HepG2 (cell line): Measurements from ENCODE around the gene PLEKHN1. TPM values are rescaled to one million over a fixed set of nuclear protein-coding genes. Genes with fewer than 3 reads are reported as not detected.

Source experiments
- ASH2L ChIP-seq: fragments of 300-600, 200-600 bp; sonication (generic); IDR thresholded peaks from 2 replicates; pipeline ENCODE4 v1.7.0; 2017; ENCODE audit warnings: low read depth, mild to moderate bottlenecking, moderate library complexity, mixed read lengths, low read length; ENCODE audit not compliant: insufficient read length
- BATF2 ChIP-seq: sonication (generic); formaldehyde crosslinking; IDR thresholded peaks from 2 replicates; pipeline ENCODE4 v1.8.0; 2022; ENCODE audit warnings: mild to moderate bottlenecking, missing genetic modification reagents, moderate library complexity
- CBX5 ChIP-seq: sonication (generic); formaldehyde crosslinking; IDR thresholded peaks from 2 replicates; pipeline ENCODE4 v1.4.0; 2020; ENCODE audit warnings: missing genetic modification reagents, borderline replicate concordance
- HMGXB4 ChIP-seq, 2 experiments: sonication (generic) in 1 of 2; formaldehyde crosslinking in 1 of 2; IDR thresholded peaks; 2 replicates each; pipeline versions ENCODE4 v1.4.0 to v1.6.1; 2018 to 2020; ENCODE audit warnings: missing genetic modification reagents in 2 of 2, borderline replicate concordance in 1 of 2, low read depth in 1 of 2, mild to moderate bottlenecking in 1 of 2, missing biosample characterization in 1 of 2
- JUND ChIP-seq: sonication (generic); formaldehyde crosslinking; IDR thresholded peaks from 2 replicates; pipeline ENCODE4 v1.8.0; 2022; ENCODE audit warnings: mild to moderate bottlenecking, missing genetic modification reagents
- NCOR1 ChIP-seq: fragments of 200-600 bp; sonication (generic); IDR thresholded peaks from 2 replicates; pipeline ENCODE4 v1.7.0; 2017; ENCODE audit warnings: antibody characterized with exemption, low read length, borderline replicate concordance
- NFATC3 ChIP-seq: sonication (generic); formaldehyde crosslinking; IDR thresholded peaks from 2 replicates; pipeline ENCODE4 v1.5.1; 2020; ENCODE audit warnings: mild to moderate bottlenecking, missing genetic modification reagents
- PITX1 ChIP-seq: sonication (generic); formaldehyde crosslinking; IDR thresholded peaks from 2 replicates; pipeline ENCODE4 v1.5.1; 2020; ENCODE audit warnings: mild to moderate bottlenecking, missing genetic modification reagents
- SP4 ChIP-seq: sonication (generic); formaldehyde crosslinking; IDR thresholded peaks from 2 replicates; pipeline ENCODE4 v1.8.1; 2023; ENCODE audit warnings: mild to moderate bottlenecking, missing genetic modification reagents
- TOE1 ChIP-seq: sonication (generic); formaldehyde crosslinking; IDR thresholded peaks from 2 replicates; pipeline ENCODE4 v1.4.0; 2020; ENCODE audit warnings: mild to moderate bottlenecking, missing genetic modification reagents
- ZBTB40 ChIP-seq, 2 experiments: fragments of 450-650 bp in 1 of 2; sonication (generic) in 1 of 2; formaldehyde crosslinking in 1 of 2; IDR thresholded peaks; 2 replicates each; pipeline versions ENCODE4 v1.6.1 to v1.8.0; 2016 to 2022; ENCODE audit warnings: antibody characterized with exemption in 1 of 2, mild to moderate bottlenecking in 1 of 2, missing genetic modification reagents in 1 of 2
- ZMYM3 ChIP-seq: sonication (generic); formaldehyde crosslinking; IDR thresholded peaks from 2 replicates; pipeline ENCODE4 v1.5.1; 2020; ENCODE audit warnings: mild to moderate bottlenecking, missing genetic modification reagents
- ZNF224 ChIP-seq: sonication (generic); formaldehyde crosslinking; IDR thresholded peaks from 2 replicates; pipeline ENCODE4 v1.5.0; 2020; ENCODE audit warnings: mild to moderate bottlenecking, missing genetic modification reagents
- ZNF33B ChIP-seq: sonication (generic); formaldehyde crosslinking; IDR thresholded peaks from 2 replicates; pipeline ENCODE4 v1.5.1; 2020; ENCODE audit warnings: mild to moderate bottlenecking, missing genetic modification reagents
- ZNF619 ChIP-seq: sonication (generic); formaldehyde crosslinking; IDR thresholded peaks from 2 replicates; pipeline ENCODE4 v1.4.0; 2020; ENCODE audit warnings: mild to moderate bottlenecking, missing genetic modification reagents
- ZNF691 ChIP-seq: sonication (generic); formaldehyde crosslinking; IDR thresholded peaks from 2 replicates; pipeline ENCODE4 v1.4.0; 2020; ENCODE audit warnings: missing genetic modification reagents, low read depth, mild to moderate bottlenecking, borderline replicate concordance
- polyA plus RNA-seq, 8 experiments: library from polyadenylated mRNA; depleted of rRNA in 3 of 8; stranded (reverse) in 7 of 8; unstranded in 1 of 8; fragments of >200 nt; fragmentation: Illumina TruSeq in 4 of 8; extraction: Trizol in 4 of 8; gene quantifications; 2 replicates each; pipeline versions ENCODE4 v1.2.1 to v1.2.3, GENCODE V29; 2011 to 2016; ENCODE audit warnings: low read depth in 4 of 8, missing spikeins in 1 of 8, mixed read lengths in 1 of 8; ENCODE audit not compliant: insufficient read depth in 1 of 8
- total RNA-seq, 5 experiments: library from RNA; depleted of rRNA; stranded (reverse); fragments of >200 nt; fragmentation: Illumina TruSeq; extraction: Trizol; gene quantifications; 2 replicates each; pipeline ENCODE4 v1.2.3, GENCODE V29; 2016; ENCODE audit warnings: low read depth in 1 of 5

PLEKHN1 gene
- total and polyA plus RNA-seq, 2 of the 13 experiments (the other 11 are each of a cell fraction or from before 2014, with no cell fraction given), result 0.42 to 0.58 TPM

- no peak for TF ChIP-seq ZBTB40 (IDR thresholded peaks at IDR 0.05)
- TF ChIP-seq ZBTB40 (CRISPR knock-in tag; IDR thresholded peaks at IDR 0.05), result 0 out of 2 replicates have a peak, but pooled peaks have one; percentile 20
- 0 out of 2 replicates have a peak, but pooled peaks have one; percentile 20 for TF ChIP-seq ZNF224 (CRISPR knock-in tag)
- 0 out of 2 replicates have a peak, but pooled peaks have one; percentile 26 for TF ChIP-seq SP4
- no peak for TF ChIP-seq CBX5 (CRISPR knock-in tag)
- no peak for TF ChIP-seq NFATC3 (CRISPR knock-in tag)
- no peak for TF ChIP-seq ZMYM3 (CRISPR knock-in tag)
- no peak for TF ChIP-seq NCOR1
- no peak for TF ChIP-seq JUND (CRISPR knock-in tag)
- no peak for TF ChIP-seq ZNF691 (CRISPR knock-in tag)
- no peak for TF ChIP-seq BATF2 (CRISPR knock-in tag)
- no peak for TF ChIP-seq ZNF33B (CRISPR knock-in tag)
- TF ChIP-seq TOE1 (CRISPR knock-in tag), result no peak
- no peak for TF ChIP-seq HMGXB4 (CRISPR knock-in tag; IDR thresholded peaks at IDR 0.05; ENCODE audit: borderline replicate concordance in 1 of 2, low read depth in 1 of 2)
- TF ChIP-seq PITX1 (CRISPR knock-in tag), result 0 out of 2 replicates have a peak, but pooled peaks have one; percentile 28
- no peak for TF ChIP-seq ASH2L
- TF ChIP-seq ZNF619 (CRISPR knock-in tag), result no peak
Measured at GRCh38 chr1:981491-981954, 15.2 kb downstream of the PLEKHN1 start (continued).
